Limb (tissue), 2 donors: ENCODE results near the gene MGME1.
"Not testable (repeated sequence)": the region's sequence is repeated elsewhere in the genome, so short reads cannot be mapped to it uniquely, and the experiment has no call there.

Experiments
- DNase-seq, 2 donors: peaks; one replicate each; pipeline ENCODE4 v3.0.0-alpha.2; 2016; ENCODE audit errors: extremely low spot score in 2 of 2

Gene MGME1

DNA sequence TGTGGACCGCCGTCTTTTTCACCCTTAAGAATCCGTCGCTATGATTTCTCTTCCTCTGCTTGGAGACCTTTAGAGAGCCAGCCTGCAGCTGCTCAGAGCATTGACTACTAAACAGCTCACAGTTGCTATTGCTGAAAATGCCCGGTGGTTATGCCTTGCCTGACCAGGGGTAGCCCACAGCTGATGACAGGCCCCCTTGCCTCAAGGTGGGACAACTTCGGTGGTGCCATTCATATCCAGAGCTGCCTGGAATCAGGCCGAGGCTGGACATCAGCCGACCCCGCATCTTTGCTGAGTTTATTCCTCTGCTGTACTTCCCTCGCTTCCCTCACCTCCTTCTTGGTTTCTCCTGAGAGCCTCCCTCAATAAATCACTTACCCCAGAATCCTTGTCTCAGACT is 49.3 kb downstream of the MGME1 start:
- DNase-seq, result no peak

DNA sequence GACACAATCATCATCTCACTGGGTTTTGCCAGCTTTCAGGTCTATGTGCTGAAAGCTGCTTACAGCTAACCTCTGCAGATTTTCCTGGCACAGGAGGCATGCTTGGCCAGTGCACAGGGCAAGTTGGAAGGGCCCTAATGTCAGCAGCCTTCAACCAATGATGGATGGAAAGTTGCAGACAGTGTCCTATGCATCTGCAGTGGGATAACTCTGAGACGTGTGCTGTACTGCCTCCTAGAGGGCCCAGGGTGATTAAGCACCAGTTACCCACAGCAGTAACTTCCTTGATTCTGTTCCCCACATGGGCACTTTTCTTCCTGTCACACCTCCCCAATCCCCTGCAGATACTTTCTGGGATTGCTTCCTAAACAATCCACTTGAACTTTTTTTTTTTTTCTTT is 50.2 kb downstream of the MGME1 start:
- no peak for DNase-seq

DNA sequence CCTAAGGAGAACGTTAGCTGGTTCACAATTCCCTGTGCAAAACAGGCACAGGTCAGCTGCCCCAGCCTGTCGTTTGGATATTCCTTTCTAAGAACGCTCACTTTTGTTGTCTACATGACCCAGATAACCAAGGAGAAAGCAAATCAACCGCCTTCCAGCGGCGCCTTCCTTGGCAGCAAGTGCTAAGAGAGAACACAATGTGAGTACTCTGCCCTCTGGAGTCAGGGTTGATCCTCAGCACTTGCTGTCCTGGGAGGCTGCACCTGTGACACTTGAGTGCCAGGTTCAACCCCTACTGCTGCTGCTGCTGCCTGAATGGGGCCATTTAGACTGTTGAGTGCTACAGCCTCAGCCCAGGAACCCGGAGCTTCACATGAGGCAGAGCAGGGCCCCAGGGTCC is 52.1 kb downstream of the MGME1 start:
- no peak for DNase-seq

DNA sequence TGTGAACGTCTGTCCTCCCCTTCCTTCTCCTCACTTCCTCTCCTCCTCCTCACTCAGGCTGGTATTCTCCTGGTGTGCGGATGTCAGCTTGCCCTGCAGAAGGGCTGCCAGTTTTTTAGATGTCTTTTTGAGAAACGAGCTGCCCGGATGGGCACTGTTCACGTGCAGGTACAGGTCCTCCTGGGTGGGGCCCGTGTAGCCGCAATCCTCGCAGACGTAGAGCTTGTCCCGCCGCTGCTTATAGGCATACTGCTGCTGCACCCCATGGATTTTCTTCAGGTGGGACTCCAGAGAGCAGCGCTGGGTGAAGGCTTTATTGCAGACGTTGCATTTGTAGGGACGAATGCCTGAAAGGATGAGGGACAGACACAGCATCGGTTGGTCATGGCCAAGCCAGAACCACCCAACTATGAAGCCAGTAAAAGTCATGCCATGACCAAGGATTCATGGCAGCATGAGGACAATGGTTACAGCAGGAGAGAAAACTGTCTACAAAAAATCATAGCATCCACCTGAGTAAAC is 55.8 kb downstream of the MGME1 start:
- DNase-seq, result no peak

DNA sequence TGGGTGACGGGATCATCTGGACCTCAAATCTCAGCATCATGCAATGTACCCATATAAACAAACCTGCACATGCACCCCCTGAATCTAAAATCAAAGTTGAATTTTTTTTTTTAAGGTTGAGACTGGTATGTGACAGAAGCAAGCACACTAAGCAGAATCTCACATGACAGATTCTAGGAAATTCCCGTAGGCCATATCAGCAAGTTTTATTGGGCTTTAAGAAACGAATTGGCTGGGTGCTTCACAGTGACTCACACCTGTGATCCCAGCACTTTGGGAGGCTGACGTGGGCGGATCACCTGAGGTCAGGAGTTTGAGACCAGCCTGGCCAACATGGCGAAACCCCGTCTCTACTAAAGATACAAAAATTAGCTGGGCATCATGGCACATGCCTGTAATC is 58.2 kb downstream of the MGME1 start:
- DNase-seq, result not testable (repeated sequence)

DNA sequence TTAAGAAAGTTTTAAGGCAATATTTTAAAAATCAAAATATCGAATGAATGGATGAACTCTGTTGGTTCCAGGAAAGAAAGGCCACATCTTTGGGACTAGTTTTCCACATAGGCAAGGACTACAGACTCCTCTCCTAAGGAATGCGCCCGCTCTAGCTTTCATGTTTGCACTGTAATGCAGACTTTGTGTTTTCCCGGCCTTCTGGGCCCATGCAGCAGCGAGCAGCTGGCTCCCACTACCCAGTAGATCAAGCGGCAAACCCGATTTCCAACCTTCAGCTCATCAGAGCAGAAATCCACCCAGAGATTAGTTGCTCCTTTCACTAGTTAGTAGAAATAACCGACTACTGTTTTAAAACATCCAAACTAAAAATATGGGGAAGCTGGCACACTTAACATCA is 61.2 kb downstream of the MGME1 start:
- DNase-seq, result no peak

DNA sequence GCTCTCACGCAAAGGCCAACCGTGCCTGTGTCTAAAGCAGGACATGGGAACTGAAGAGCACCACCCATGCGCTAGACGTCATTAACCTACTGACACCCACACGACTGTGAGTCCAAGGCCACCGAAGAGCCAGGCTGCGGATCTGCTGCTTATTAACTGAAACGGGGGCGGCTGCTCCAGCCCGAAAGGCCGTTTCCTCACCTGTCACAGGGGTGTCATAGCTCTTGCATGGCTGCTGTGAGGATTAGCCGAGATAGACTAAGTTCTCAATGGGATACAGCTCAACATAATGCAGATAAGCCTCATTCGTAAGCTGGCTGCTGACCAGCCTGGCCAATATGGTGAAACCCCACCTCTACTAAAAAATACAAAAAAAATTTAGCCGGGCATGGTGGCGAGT is 62.2 kb downstream of the MGME1 start:
- DNase-seq, result no peak

DNA sequence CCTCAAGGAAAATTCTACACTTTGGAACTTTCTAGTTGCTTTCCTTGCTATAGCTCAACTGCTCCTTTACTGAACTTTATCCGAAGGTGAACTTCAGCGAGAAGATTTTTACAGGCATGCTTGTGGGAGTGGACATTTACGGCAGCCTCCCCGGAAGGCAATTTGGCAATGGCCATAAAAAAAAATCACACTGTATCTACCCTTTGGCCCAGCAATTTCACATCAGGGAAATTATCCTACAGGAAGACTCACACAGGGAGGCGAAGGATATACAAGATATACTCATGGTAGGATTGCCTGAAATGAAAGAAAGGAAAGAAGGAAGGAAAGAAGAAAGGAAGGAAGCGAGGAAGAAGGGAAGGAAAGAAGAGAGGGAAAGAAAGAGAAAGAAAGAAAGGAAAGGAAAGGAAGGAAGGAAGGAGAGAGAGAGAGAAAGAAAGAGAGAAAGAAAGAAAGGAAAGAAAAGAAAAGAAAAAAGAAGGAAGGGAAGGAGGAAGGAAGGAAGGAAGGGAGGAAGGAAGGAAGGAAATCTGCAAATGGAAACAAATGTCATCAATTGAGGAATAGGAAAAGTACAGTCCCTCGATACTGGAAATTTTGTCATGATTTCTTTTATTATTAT is 63.2 kb downstream of the MGME1 start:
- no peak for DNase-seq

DNA sequence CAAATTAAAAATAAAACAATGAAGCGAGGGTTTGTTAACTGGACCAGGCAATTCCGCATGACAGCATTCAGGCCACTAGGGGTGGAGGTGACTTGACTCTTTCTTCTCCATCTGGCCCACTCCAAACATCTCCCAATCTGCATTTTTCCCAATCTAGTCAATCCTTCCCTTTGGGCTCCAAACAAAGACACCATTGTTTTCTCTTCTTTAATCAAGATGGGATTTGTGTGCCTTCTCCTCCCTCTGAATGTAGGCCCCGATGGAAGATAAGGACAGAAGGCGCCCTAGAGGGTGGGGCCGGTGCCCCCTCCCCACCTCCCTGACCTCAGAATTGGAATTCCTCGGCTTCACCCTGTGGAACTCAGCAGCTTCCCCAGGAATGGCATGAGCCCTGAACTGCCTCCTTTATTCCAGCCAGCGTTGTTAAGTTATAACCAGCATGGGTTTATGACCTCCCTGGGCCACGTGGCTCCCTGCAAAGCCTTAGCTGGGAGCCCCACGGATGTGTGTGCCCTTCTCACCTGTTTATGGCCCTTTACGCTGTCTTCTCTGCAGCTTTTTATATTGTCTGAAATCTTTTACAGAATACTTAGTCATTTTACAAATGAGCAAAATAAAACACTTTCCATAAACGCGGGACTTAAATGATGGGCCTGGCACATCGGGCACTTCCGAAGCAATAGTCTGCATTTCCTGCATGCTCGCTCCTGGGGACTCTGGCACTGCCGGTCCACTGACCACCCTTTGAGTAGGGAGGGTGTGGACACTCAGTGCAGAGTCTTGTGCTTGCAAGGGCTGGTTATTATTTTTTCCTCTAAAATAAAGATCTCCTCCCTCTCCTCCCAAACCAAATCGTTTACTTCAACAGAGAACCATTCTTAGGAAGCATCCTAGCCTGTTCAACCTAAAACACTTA is 64.4 kb downstream of the MGME1 start:
- DNase-seq, result no peak

DNA sequence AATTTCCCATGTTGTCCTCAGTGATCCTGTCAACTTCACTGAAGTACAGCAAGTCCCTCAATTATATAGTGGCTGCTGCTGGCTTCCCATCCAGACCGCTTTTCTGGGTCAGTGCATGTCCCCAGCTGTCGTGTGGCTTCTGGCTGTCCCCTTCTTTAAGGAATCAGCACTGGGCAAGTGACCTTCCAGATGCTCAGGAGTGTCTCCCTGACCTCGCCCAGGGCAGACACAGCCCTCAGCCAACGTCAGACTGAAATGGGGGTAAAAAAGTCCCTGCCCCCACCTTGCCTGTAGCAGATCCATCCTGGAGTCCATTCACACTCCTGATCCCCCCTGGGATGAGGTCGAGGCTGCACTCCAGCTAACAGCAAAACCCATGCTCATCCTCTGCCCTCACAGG is 65.2 kb downstream of the MGME1 start:
- DNase-seq, result no peak

DNA sequence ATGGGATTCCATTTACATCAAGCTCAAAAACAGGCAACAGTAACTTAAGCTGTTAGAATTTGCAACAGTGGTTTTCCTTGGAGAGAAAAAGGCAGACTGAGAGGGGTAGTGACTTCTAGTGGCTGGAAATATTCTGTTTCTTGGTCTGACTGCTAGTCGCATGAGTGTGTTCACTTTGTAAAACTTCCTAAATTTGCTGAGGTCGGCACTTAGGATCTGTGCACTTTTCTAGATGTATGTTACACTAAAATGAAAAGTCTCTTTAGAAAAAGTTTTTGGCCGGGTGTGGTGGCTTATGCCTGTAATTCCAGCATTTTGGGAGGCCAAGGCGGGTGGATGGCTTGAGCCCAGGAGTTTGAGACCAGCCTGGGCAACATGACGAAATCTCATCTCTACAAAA is 70.2 kb downstream of the MGME1 start:
- DNase-seq, result no peak
